C4-2B (cell line): Measurements from ENCODE around the gene MSMP.

Experiments used
- ZFX ChIP-seq: fragments of 450-650 bp; IDR thresholded peaks from 2 replicates; pipeline ENCODE4 v1.6.1; 2017
- TF ChIP-seq, protein P1 (sequence below): fragments of 450-650 bp; conservative IDR thresholded peaks from 2 replicates; pipeline ENCODE4 v1.5.1; 2017; ENCODE audit warnings: mild to moderate bottlenecking

- no peak for TF ChIP-seq ZFX
- TF ChIP-seq, protein P1, sequence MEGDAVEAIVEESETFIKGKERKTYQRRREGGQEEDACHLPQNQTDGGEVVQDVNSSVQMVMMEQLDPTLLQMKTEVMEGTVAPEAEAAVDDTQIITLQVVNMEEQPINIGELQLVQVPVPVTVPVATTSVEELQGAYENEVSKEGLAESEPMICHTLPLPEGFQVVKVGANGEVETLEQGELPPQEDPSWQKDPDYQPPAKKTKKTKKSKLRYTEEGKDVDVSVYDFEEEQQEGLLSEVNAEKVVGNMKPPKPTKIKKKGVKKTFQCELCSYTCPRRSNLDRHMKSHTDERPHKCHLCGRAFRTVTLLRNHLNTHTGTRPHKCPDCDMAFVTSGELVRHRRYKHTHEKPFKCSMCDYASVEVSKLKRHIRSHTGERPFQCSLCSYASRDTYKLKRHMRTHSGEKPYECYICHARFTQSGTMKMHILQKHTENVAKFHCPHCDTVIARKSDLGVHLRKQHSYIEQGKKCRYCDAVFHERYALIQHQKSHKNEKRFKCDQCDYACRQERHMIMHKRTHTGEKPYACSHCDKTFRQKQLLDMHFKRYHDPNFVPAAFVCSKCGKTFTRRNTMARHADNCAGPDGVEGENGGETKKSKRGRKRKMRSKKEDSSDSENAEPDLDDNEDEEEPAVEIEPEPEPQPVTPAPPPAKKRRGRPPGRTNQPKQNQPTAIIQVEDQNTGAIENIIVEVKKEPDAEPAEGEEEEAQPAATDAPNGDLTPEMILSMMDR = no peak
Observed at GRCh38 chr9:35725362-35725761, 28.7 kb downstream of the MSMP start.
